Measurements from ENCODE around the gene ATL3.

DNA sequence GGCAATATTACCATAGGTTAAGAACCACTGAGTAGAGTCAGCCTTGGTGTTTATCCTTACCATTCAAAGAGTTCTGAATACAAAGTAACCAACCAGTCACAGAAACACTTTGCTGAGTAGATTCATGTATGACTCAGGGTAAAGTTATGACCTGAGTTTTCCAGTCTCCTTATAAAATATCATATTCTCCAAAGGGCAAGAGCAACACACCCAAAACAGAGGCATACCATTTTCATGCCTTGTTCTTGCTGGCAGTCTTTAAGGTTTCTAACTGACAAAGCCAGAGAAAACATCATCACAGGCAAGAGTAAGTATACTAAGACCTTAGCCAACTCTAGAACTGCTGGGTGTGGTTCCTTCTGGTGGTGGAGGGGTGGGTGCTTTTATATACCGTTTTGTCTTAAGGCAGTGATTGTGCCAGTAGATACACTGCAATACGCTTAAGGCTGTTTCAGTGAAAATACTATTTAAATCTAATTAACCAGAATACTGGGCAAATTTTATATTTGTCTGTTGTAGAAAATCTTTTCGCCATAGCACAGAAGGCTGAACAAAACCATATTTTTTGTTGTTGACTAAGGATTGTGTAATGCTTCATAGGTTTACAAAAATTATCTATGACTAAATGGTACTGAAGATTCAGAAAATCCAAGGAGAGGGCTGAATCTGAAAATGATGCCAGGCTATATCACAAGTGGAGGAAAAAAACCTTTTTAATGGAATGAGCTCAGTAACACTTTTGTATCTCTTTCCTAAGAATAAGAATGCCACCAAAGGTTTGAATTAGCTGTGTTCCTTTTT, 3.0 kb downstream of the ATL3 start:
- TF ChIP-seq, protein P1, sequence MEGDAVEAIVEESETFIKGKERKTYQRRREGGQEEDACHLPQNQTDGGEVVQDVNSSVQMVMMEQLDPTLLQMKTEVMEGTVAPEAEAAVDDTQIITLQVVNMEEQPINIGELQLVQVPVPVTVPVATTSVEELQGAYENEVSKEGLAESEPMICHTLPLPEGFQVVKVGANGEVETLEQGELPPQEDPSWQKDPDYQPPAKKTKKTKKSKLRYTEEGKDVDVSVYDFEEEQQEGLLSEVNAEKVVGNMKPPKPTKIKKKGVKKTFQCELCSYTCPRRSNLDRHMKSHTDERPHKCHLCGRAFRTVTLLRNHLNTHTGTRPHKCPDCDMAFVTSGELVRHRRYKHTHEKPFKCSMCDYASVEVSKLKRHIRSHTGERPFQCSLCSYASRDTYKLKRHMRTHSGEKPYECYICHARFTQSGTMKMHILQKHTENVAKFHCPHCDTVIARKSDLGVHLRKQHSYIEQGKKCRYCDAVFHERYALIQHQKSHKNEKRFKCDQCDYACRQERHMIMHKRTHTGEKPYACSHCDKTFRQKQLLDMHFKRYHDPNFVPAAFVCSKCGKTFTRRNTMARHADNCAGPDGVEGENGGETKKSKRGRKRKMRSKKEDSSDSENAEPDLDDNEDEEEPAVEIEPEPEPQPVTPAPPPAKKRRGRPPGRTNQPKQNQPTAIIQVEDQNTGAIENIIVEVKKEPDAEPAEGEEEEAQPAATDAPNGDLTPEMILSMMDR (conservative IDR thresholded peaks at IDR 0.05 in 1 of 2, IDR thresholded peaks at IDR 0.05 in 1 of 2; ENCODE audit: extremely low read depth in 1 of 2, insufficient read depth in 1 of 2, low read depth in 1 of 2, low read length in 2 of 2) = no peak
- TF ChIP-seq EZH2 (IDR thresholded peaks at IDR 0.05; ENCODE audit: borderline replicate concordance, low read length) = no peak
